Stimulated activated CD8-positive, alpha-beta memory T cell treated with anti-CD3 and anti-CD28 coated beads, Interleukin-12 subunit alpha, Interleukin-12 subunit beta, amount 100 ng/mL, for 24 hours (primary cell): Measurements from ENCODE around the gene COL13A1.

Experiments used
- DNase-seq: peaks from one replicate; pipeline ENCODE4 v3.0.0-alpha.2; 2020; ENCODE audit errors: extremely low read depth

The COL13A1 gene

GRCh38 chr10:69963835-69964710 is 162.4 kb downstream of the COL13A1 start:
- DNase-seq: no peak

GRCh38 chr10:69965086-69965485 is 163.4 kb downstream of the COL13A1 start:
- DNase-seq: no peak

- no peak for DNase-seq
Observed at GRCh38 chr10:69965919-69966662, 164.4 kb downstream of the COL13A1 start.

GRCh38 chr10:69968830-69969229 is 167.1 kb downstream of the COL13A1 start:
- no peak for DNase-seq

- DNase-seq: no peak
Observed at GRCh38 chr10:69969977-69970376, 168.3 kb downstream of the COL13A1 start.

GRCh38 chr10:69972981-69973397 is 171.3 kb downstream of the COL13A1 start:
- no peak for DNase-seq

GRCh38 chr10:69973678-69974077 is 172.0 kb downstream of the COL13A1 start:
- no peak for DNase-seq

- DNase-seq: no peak
Observed at GRCh38 chr10:69974551-69975155, 172.9 kb downstream of the COL13A1 start.

- DNase-seq: no peak
Observed at GRCh38 chr10:69976795-69977546, 175.3 kb downstream of the COL13A1 start.

GRCh38 chr10:69979174-69979573 is 177.5 kb downstream of the COL13A1 start:
- no peak for DNase-seq

GRCh38 chr10:69980672-69981071 is 179.0 kb downstream of the COL13A1 start:
- no peak for DNase-seq

GRCh38 chr10:69988094-69988493 is 186.4 kb downstream of the COL13A1 start:
- DNase-seq: no peak

GRCh38 chr10:69991151-69991550 is 189.4 kb downstream of the COL13A1 start:
- DNase-seq: no peak

- DNase-seq: no peak
Observed at GRCh38 chr10:69994262-69994661, 192.6 kb downstream of the COL13A1 start.

GRCh38 chr10:69996611-69997010 is 194.9 kb downstream of the COL13A1 start:
- DNase-seq: no peak

- DNase-seq: no peak
Observed at GRCh38 chr10:70000262-70000661, 198.6 kb downstream of the COL13A1 start.

- no peak for DNase-seq
Observed at GRCh38 chr10:70007116-70007820, 205.6 kb downstream of the COL13A1 start.
